GM12878 (cell line): ENCODE data around the gene NPDC1. TPM values are rescaled to one million over a fixed set of nuclear protein-coding genes. Genes with fewer than 3 reads are reported as not detected.

Source experiments
- ATAC-seq: fragments of 200-7000 bp; cut with Tn5 transposase; 3 replicates; pipeline ENCODE4 v1.9.1; 2020; ENCODE audit warnings: mild to moderate bottlenecking, moderate library complexity
- BruUV-seq: library from RNA; stranded (reverse); fragments of 400-500 nt; replicated peaks from 2 replicates; lab custom pipeline; 2021; lab: Mats Ljungman, UMichigan
- CTCF ChIA-PET: fragments of 300-600 bp; sonication (Branson Sonifier 250); formaldehyde crosslinking; extraction: SDS; loops from one replicate; lab custom pipeline; 2021; ENCODE audit warnings: inconsistent platforms; lab: Yijun Ruan, JAX
- POLR2A ChIA-PET: fragments of 350-600 bp; formaldehyde crosslinking; extraction: SDS; loops from one replicate; lab custom pipeline; 2021; ENCODE audit warnings: inconsistent platforms; lab: Charles Lee
- RAD21 ChIA-PET: fragments of 300-600 bp; sonication (Branson Sonifier 250); formaldehyde crosslinking; loops from one replicate; lab custom pipeline; 2023; ENCODE audit warnings: antibody characterized with exemption; ENCODE audit not compliant: unreplicated experiment; lab: Charles Lee
- SMC1A ChIA-PET: fragments of 300-600 bp; sonication (Branson Sonifier 250); formaldehyde crosslinking; loops from one replicate; lab custom pipeline; 2023; ENCODE audit not compliant: unreplicated experiment, uncharacterized antibody; lab: Charles Lee
- DNase-seq: peaks from one replicate; pipeline ENCODE4 v3.0.0-alpha.2; 2011; ENCODE audit warnings: low read depth, low spot score
- FAIRE-seq: peaks from 3 replicates; lab custom pipeline; 2011; peaks lifted over from hg19 to GRCh38; lab: Jason Lieb, UNC
- H2AFZ ChIP-seq: 2 replicates; pipeline ENCODE4 v1.6.0; 2011; ENCODE audit warnings: low read depth, low read length, control low read depth; ENCODE audit not compliant: control insufficient read depth
- H3K27ac ChIP-seq: 2 replicates; pipeline ENCODE4 v1.5.1; 2011; ENCODE audit warnings: control low read depth; ENCODE audit not compliant: control insufficient read depth, insufficient read depth
- H3K27me3 ChIP-seq, 2 experiments: replicated peaks in 1 of 2; 2 replicates each; pipeline versions ENCODE4 v1.6.0 to v1.6.1; 2011; ENCODE audit warnings: low read length in 1 of 2; ENCODE audit not compliant: control insufficient read depth in 2 of 2, insufficient read depth in 2 of 2
- H3K36me3 ChIP-seq, 2 experiments: 2 replicates each; pipeline ENCODE4 v1.5.1; 2011; ENCODE audit warnings: low read length in 1 of 2; ENCODE audit not compliant: control insufficient read depth in 2 of 2, insufficient read depth in 2 of 2
- H3K4me1 ChIP-seq: 2 replicates; pipeline ENCODE4 v1.6.1; 2011; ENCODE audit warnings: mild to moderate bottlenecking, low read length, moderate library complexity, mixed read lengths; ENCODE audit not compliant: control insufficient read depth, insufficient read depth
- H3K4me2 ChIP-seq: 2 replicates; pipeline ENCODE4 v1.6.0; 2011; ENCODE audit warnings: control low read depth; ENCODE audit not compliant: control insufficient read depth, insufficient read depth
- H3K4me3 ChIP-seq: fragments of 200-600 bp; sonication (generic); 2 replicates; pipeline ENCODE4 v1.5.1; 2016
- H3K79me2 ChIP-seq: 2 replicates; pipeline ENCODE4 v1.6.0; 2011; ENCODE audit warnings: low read length; ENCODE audit not compliant: control insufficient read depth, insufficient read depth
- H3K9ac ChIP-seq: 2 replicates; pipeline ENCODE4 v1.8.0; 2011; ENCODE audit warnings: low read length, control low read depth, mixed read lengths; ENCODE audit not compliant: control insufficient read depth, insufficient read depth
- H3K9me3 ChIP-seq: replicated peaks from 3 replicates; pipeline ENCODE4 v1.5.1; 2011; ENCODE audit warnings: mild to moderate bottlenecking, low read length; ENCODE audit not compliant: control insufficient read depth, insufficient read depth
- H4K20me1 ChIP-seq: 2 replicates; pipeline ENCODE4 v1.6.0; 2011; ENCODE audit not compliant: control insufficient read depth, insufficient read depth
- BRCA1 ChIP-seq: IDR thresholded peaks from 2 replicates; pipeline ENCODE4 v1.6.1; 2011; ENCODE audit warnings: low read depth, low read length, improper control_type of control experiment
- CHD2 ChIP-seq: IDR thresholded peaks from 2 replicates; pipeline ENCODE4 v1.6.1; 2011; ENCODE audit warnings: low read depth, low read length, improper control_type of control experiment, borderline replicate concordance
- HCFC1 ChIP-seq: fragments of 150-350 bp; IDR thresholded peaks from 2 replicates; pipeline ENCODE4 v1.6.1; 2014; ENCODE audit warnings: low read length
- HDAC2 ChIP-seq: fragments of 200-600 bp; sonication (generic); IDR thresholded peaks from 2 replicates; pipeline ENCODE4 v1.6.1; 2017
- IKZF2 ChIP-seq, 2 experiments: fragments of 450-650 bp; IDR thresholded peaks; 2 replicates each; pipeline ENCODE4 v1.6.1; 2017; ENCODE audit warnings: mild to moderate bottlenecking in 2 of 2, moderate library complexity in 2 of 2
- KAT2A ChIP-seq: conservative IDR thresholded peaks from 2 replicates; pipeline ENCODE4 v1.6.1; 2011; ENCODE audit warnings: low read depth, low read length; ENCODE audit not compliant: control insufficient read depth
- MTA2 ChIP-seq: fragments of 450-650 bp; IDR thresholded peaks from 2 replicates; pipeline ENCODE4 v1.6.1; 2016; ENCODE audit warnings: low read depth, mild to moderate bottlenecking, moderate library complexity
- NFXL1 ChIP-seq: fragments of 450-650 bp; IDR thresholded peaks from 2 replicates; pipeline ENCODE4 v1.6.1; 2017; ENCODE audit warnings: antibody characterized with exemption, mild to moderate bottlenecking, borderline replicate concordance
- NRF1 ChIP-seq: conservative IDR thresholded peaks from 2 replicates; pipeline ENCODE4 v1.6.1; 2011; ENCODE audit warnings: mild to moderate bottlenecking, low read depth, low read length, improper control_type of control experiment
- SP1 ChIP-seq: IDR thresholded peaks from one replicate; pipeline ENCODE4 v1.6.1; 2011; ENCODE audit warnings: low read depth, low read length
- SREBF2 ChIP-seq: IDR thresholded peaks from 2 replicates; pipeline ENCODE4 v1.6.1; 2012; ENCODE audit warnings: mild to moderate bottlenecking, low read length
- SUZ12 ChIP-seq: fragments of 200-600 bp; sonication (generic); IDR thresholded peaks from one replicate; pipeline ENCODE4 v1.6.1; 2018; ENCODE audit warnings: antibody characterized with exemption, mild to moderate bottlenecking; ENCODE audit not compliant: unreplicated experiment
- TARDBP ChIP-seq: IDR thresholded peaks from 2 replicates; pipeline ENCODE4 v1.6.1; 2016; ENCODE audit warnings: borderline replicate concordance
- WGBS: methylation state at CpG from one replicate; pipeline ENCODE4 v1.1.6; 2016; ENCODE audit warnings: low lambda C conversion rate; ENCODE audit not compliant: insufficient replicate concordance, insufficient coverage; ENCODE audit errors: missing lambda C conversion rate; 5-methylcytosine and 5-hydroxymethylcytosine counted together
- in situ Hi-C: fragments of 300-500 bp; cut with MboI; formaldehyde crosslinking; loops from 9 replicates; pipeline ENCODE4 v1.14.3; 2018; ENCODE audit warnings: mixed read lengths
- intact Hi-C: fragments of 100-400 bp; cut with micrococcal nuclease; formaldehyde crosslinking; loops from one replicate; pipeline ENCODE4 v1.14.2; 2022; ENCODE audit not compliant: unreplicated experiment
- polyA plus RNA-seq, 11 experiments: library from polyadenylated mRNA; depleted of rRNA in 4 of 11; unstranded in 6 of 11; stranded (reverse) in 5 of 11; fragments of >200 nt; fragmentation: Nextera tagmentation in 4 of 11; fragmentation: Illumina TruSeq in 1 of 11; extraction: Ambion mirVana in 4 of 11; extraction: Trizol in 1 of 11; gene quantifications; 1 replicate in 1 of 11; 2 replicates in 10 of 11; pipeline versions ENCODE4 v1.2.1 to v1.2.3, GENCODE V29; 2011 to 2016; ENCODE audit warnings: inconsistent platforms in 2 of 11, missing spikeins in 2 of 11, low read depth in 1 of 11
- total RNA-seq, 4 experiments: library from RNA; depleted of rRNA in 3 of 4; stranded (reverse); fragments of >200 nt in 3 of 4; fragmentation: Illumina TruSeq in 1 of 4; extraction: Trizol in 1 of 4; gene quantifications; 2 replicates each; pipeline versions ENCODE4 v1.2.1 to v1.2.3, GENCODE V29; 2013 to 2021
- TF ChIP-seq, protein P1 (sequence below): fragments of 150-350 bp; IDR thresholded peaks from 2 replicates; pipeline ENCODE4 v1.6.1; 2014; ENCODE audit warnings: mild to moderate bottlenecking, low read depth, low read length
- TF ChIP-seq, protein P2 (sequence below): fragments of 450-650 bp; IDR thresholded peaks from 2 replicates; pipeline ENCODE4 v1.6.1; 2017; ENCODE audit warnings: mild to moderate bottlenecking
- TF ChIP-seq, protein P3 (sequence below): IDR thresholded peaks from 2 replicates; pipeline ENCODE4 v1.6.1; 2011; ENCODE audit warnings: low read depth, low read length, improper control_type of control experiment, borderline replicate concordance
- TF ChIP-seq, protein P4 (sequence below): IDR thresholded peaks from 2 replicates; pipeline ENCODE4 v1.6.1; 2012; ENCODE audit warnings: low read depth, low read length, improper control_type of control experiment
- TF ChIP-seq, protein P5 (sequence below): fragments of 450-650 bp; IDR thresholded peaks from 2 replicates; pipeline ENCODE4 v1.6.1; 2014; ENCODE audit warnings: mild to moderate bottlenecking

The NPDC1 gene
- total and polyA plus RNA-seq, 10 of the 15 experiments (the other 5 are each of a cell fraction or from before 2014, with no cell fraction given) = 0.04 to 1.7 (median 0.77) TPM; not detected in 2

DNA sequence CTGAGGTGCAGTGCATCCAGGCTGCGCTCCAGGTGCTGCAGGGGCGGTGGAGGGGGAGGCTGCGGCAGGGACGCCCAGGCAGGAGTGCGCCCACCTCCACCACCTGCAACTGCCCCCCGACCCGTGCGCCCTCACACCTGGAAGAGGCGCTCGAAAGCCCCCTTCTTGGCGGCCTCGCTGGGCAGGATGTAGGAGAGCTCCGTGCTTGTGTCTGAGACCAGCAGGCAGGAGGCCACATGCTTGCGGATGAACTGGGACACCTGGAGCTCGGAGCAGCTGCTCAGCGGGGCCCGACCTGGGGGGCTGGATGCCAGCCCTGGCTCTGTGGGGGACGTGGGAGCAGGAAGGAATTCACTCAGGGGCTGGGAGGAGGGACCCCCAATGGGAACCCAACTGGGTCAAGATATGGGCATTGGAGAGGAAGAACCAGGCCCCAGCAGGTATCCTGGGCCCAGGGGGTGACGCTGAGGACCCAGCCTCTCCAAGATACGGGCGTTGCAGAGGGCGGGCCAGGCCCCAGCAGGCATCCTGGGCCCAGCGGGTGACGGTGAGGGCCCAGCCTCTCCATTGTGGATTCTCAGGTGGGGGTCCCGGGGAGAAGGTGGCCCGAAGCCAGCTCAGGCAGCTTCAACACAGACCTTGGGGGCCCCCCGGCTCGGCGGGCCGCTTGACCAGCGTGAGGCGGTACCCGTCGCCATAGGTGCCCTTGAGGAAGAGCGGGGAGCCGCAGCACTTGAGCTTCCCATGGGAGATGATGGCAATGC, 31.0 kb downstream of the NPDC1 start:
- no TSS peak for BruUV-seq
- WGBS = 86% methylated on average over 34 of the region's 36 CpGs
- Histone ChIP-seq H4K20me1 (no peaks in the 10 kb centered on the region), H3K9ac (no peak overlapping the region), H3K79me2 (no peaks in the 10 kb centered on the region), H3K4me1 (no peaks in the 10 kb centered on the region), H2AFZ (no peak overlapping the region), H3K27ac (no peak overlapping the region), H3K27me3 (no peaks in the 10 kb centered on the region), H3K9me3 (no peaks in the 10 kb centered on the region; the same call in 2 of the 3 replicates), H3K36me3 (no peaks in the 10 kb centered on the region), H3K4me3 (no peak overlapping the region), H3K4me2 (no peak overlapping the region)
- FAIRE-seq (no peak), DNase-seq (no peak), ATAC-seq (no peak)
- TF ChIP-seq SP1 = no peak
- no peak for TF ChIP-seq HDAC2
- TF ChIP-seq HCFC1 = no peak
- TF ChIP-seq, protein P1, sequence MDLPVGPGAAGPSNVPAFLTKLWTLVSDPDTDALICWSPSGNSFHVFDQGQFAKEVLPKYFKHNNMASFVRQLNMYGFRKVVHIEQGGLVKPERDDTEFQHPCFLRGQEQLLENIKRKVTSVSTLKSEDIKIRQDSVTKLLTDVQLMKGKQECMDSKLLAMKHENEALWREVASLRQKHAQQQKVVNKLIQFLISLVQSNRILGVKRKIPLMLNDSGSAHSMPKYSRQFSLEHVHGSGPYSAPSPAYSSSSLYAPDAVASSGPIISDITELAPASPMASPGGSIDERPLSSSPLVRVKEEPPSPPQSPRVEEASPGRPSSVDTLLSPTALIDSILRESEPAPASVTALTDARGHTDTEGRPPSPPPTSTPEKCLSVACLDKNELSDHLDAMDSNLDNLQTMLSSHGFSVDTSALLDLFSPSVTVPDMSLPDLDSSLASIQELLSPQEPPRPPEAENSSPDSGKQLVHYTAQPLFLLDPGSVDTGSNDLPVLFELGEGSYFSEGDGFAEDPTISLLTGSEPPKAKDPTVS = no peak
- TF ChIP-seq, protein P2, sequence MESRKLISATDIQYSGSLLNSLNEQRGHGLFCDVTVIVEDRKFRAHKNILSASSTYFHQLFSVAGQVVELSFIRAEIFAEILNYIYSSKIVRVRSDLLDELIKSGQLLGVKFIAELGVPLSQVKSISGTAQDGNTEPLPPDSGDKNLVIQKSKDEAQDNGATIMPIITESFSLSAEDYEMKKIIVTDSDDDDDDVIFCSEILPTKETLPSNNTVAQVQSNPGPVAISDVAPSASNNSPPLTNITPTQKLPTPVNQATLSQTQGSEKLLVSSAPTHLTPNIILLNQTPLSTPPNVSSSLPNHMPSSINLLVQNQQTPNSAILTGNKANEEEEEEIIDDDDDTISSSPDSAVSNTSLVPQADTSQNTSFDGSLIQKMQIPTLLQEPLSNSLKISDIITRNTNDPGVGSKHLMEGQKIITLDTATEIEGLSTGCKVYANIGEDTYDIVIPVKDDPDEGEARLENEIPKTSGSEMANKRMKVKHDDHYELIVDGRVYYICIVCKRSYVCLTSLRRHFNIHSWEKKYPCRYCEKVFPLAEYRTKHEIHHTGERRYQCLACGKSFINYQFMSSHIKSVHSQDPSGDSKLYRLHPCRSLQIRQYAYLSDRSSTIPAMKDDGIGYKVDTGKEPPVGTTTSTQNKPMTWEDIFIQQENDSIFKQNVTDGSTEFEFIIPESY = no peak
- TF ChIP-seq MTA2 = no peak
- no peak for TF ChIP-seq CHD2
- TF ChIP-seq BRCA1 = no peak
- TF ChIP-seq, protein P3, sequence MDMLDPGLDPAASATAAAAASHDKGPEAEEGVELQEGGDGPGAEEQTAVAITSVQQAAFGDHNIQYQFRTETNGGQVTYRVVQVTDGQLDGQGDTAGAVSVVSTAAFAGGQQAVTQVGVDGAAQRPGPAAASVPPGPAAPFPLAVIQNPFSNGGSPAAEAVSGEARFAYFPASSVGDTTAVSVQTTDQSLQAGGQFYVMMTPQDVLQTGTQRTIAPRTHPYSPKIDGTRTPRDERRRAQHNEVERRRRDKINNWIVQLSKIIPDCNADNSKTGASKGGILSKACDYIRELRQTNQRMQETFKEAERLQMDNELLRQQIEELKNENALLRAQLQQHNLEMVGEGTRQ = no peak
- no peak for TF ChIP-seq NRF1
- TF ChIP-seq, protein P4, sequence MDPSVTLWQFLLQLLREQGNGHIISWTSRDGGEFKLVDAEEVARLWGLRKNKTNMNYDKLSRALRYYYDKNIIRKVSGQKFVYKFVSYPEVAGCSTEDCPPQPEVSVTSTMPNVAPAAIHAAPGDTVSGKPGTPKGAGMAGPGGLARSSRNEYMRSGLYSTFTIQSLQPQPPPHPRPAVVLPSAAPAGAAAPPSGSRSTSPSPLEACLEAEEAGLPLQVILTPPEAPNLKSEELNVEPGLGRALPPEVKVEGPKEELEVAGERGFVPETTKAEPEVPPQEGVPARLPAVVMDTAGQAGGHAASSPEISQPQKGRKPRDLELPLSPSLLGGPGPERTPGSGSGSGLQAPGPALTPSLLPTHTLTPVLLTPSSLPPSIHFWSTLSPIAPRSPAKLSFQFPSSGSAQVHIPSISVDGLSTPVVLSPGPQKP = no peak
- no peak for TF ChIP-seq KAT2A
- TF ChIP-seq IKZF2 (IDR thresholded peaks at IDR 0.05) = no peak
- no peak for TF ChIP-seq NFXL1
- no peak for TF ChIP-seq SUZ12
- TF ChIP-seq SREBF2 = no peak
- TF ChIP-seq, protein P5, sequence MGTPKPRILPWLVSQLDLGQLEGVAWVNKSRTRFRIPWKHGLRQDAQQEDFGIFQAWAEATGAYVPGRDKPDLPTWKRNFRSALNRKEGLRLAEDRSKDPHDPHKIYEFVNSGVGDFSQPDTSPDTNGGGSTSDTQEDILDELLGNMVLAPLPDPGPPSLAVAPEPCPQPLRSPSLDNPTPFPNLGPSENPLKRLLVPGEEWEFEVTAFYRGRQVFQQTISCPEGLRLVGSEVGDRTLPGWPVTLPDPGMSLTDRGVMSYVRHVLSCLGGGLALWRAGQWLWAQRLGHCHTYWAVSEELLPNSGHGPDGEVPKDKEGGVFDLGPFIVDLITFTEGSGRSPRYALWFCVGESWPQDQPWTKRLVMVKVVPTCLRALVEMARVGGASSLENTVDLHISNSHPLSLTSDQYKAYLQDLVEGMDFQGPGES = no peak
- no peak for TF ChIP-seq TARDBP
- RAD21 ChIA-PET = no interaction called here
- intact Hi-C loops (no loop called here), in situ Hi-C loops (no loop called here)
- CTCF ChIA-PET = no interaction called here
- SMC1A ChIA-PET = no interaction called here
- POLR2A ChIA-PET = no interaction called here
